Vagina (tissue), 2 donors: Measurements from ENCODE around the gene MAML2. TPM values are rescaled to one million over a fixed set of nuclear protein-coding genes. Genes with fewer than 3 reads are reported as not detected.

Source experiments
- DNase-seq, 2 donors: peaks; one replicate each; pipeline ENCODE4 v3.0.0-alpha.2; 2017; ENCODE audit errors: extremely low spot score in 2 of 2
- H3K27ac ChIP-seq: fragments of 200-600 bp; sonication (generic); one replicate; pipeline ENCODE4 v1.5.1; 2019
- H3K27me3 ChIP-seq: fragments of 200-600 bp; sonication (generic); one replicate; pipeline ENCODE4 v1.5.1; 2019
- H3K36me3 ChIP-seq, 2 donors: fragments of 200-600 bp; sonication (generic); one replicate each; pipeline ENCODE4 v1.5.1; 2017 to 2019
- H3K4me1 ChIP-seq: fragments of 200-600 bp; sonication (generic); one replicate; pipeline ENCODE4 v1.5.1; 2019
- H3K4me3 ChIP-seq, 2 donors: fragments of 200-600 bp; sonication (generic); 1 replicate in 1 of 2; 2 replicates in 1 of 2; pipeline ENCODE4 v1.5.1; 2016 to 2019
- H3K9me3 ChIP-seq: fragments of 200-600 bp; sonication (generic); one replicate; pipeline ENCODE4 v1.5.1; 2019
- POLR2A ChIP-seq, 2 donors: fragments of 450-650 bp; IDR thresholded peaks; one replicate each; pipeline ENCODE4 v1.6.1; 2017; ENCODE audit warnings: antibody characterized with exemption in 2 of 2, mild to moderate bottlenecking in 2 of 2, moderate library complexity in 2 of 2
- POLR2AphosphoS5 ChIP-seq, 2 donors: sonication (generic); formaldehyde crosslinking; IDR thresholded peaks; one replicate each; pipeline ENCODE4 v1.9.0; 2017; ENCODE audit warnings: antibody characterized with exemption in 2 of 2, mild to moderate bottlenecking in 2 of 2, low read depth in 1 of 2; ENCODE audit not compliant: insufficient read depth in 1 of 2
- intact Hi-C: fragments of 100-400 bp; cut with DNase I; formaldehyde crosslinking; loops from one replicate; pipeline ENCODE4 v1.15.1; 2023
- total RNA-seq: library from RNA; depleted of rRNA; stranded (reverse); fragments of >200 nt; gene quantifications from one replicate; pipeline ENCODE4 v1.2.3, GENCODE V29; 2016
- TF ChIP-seq, protein P1 (sequence below), 3 experiments: fragments of 450-650 bp in 2 of 3; fragments of 200-600 bp in 1 of 3; sonication (generic) in 1 of 3; IDR thresholded peaks; one replicate each; pipeline ENCODE4 v1.5.1; 2017 to 2019; ENCODE audit warnings: antibody characterized with exemption in 3 of 3, mild to moderate bottlenecking in 2 of 3, moderate library complexity in 2 of 3

MAML2 gene
- 36.3 TPM for total RNA-seq

- Histone ChIP-seq H3K9me3 (no peaks in the 10 kb centered on the region), H3K36me3 (no peaks in the 10 kb centered on the region), H3K27me3 (no peaks in the 10 kb centered on the region), H3K4me3 (peak within 1 kb of the TSS; percentile 68 to 73), H3K4me1 (peaks cover 37% of the 10 kb centered on the region), H3K27ac (peak within 1 kb of the TSS; percentile 84)
- intact Hi-C loops: loop anchor here (5.0 to 10.0 kb wide), 2 partner anchors 286 to 488 kb away; no protein-coding TSS in a partner anchor
- TF ChIP-seq POLR2AphosphoS5 (IDR thresholded peaks at IDR 0.05; ENCODE audit: insufficient read depth in 1 of 2, low read depth in 1 of 2) (peak; percentile 20 to 56), POLR2A (IDR thresholded peaks at IDR 0.05) (peak in 1 of 2 donors; percentile 16)
- TF ChIP-seq, protein P1, sequence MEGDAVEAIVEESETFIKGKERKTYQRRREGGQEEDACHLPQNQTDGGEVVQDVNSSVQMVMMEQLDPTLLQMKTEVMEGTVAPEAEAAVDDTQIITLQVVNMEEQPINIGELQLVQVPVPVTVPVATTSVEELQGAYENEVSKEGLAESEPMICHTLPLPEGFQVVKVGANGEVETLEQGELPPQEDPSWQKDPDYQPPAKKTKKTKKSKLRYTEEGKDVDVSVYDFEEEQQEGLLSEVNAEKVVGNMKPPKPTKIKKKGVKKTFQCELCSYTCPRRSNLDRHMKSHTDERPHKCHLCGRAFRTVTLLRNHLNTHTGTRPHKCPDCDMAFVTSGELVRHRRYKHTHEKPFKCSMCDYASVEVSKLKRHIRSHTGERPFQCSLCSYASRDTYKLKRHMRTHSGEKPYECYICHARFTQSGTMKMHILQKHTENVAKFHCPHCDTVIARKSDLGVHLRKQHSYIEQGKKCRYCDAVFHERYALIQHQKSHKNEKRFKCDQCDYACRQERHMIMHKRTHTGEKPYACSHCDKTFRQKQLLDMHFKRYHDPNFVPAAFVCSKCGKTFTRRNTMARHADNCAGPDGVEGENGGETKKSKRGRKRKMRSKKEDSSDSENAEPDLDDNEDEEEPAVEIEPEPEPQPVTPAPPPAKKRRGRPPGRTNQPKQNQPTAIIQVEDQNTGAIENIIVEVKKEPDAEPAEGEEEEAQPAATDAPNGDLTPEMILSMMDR (IDR thresholded peaks at IDR 0.05): peak; percentile 78 to 92 (median 89)
- DNase-seq: peak in 1 of 2 donors; percentile 96
These were observed at the start of gene MAML2 for GRCh38 chr11:96342961-96343711. Gene MAML2, minus strand, starts transcription at chr11:96343195. Its CDS starts 1,300 bp downstream, at chr11:96341895.

GRCh38 chr11:96391698-96392307 lies 48.8 kb upstream of the MAML2 start:
- H3K36me3 ChIP-seq: no peaks in the 10 kb centered on the region
- peaks cover 26% of the 10 kb centered on the region for H3K4me1 ChIP-seq
- no peaks in the 10 kb centered on the region for H3K9me3 ChIP-seq
- intact Hi-C loops: loop anchor here (10.0 kb wide), 1 partner anchor 547 kb away; no protein-coding TSS in a partner anchor
- H3K27ac ChIP-seq: no peak overlapping the region
- no peak for DNase-seq
- no peak overlapping the region for H3K4me3 ChIP-seq
- TF ChIP-seq, protein P1 (IDR thresholded peaks at IDR 0.05): no peak
- no peak for TF ChIP-seq POLR2AphosphoS5 (IDR thresholded peaks at IDR 0.05; ENCODE audit: insufficient read depth in 1 of 2, low read depth in 1 of 2)
- no peaks in the 10 kb centered on the region for H3K27me3 ChIP-seq

DNA sequence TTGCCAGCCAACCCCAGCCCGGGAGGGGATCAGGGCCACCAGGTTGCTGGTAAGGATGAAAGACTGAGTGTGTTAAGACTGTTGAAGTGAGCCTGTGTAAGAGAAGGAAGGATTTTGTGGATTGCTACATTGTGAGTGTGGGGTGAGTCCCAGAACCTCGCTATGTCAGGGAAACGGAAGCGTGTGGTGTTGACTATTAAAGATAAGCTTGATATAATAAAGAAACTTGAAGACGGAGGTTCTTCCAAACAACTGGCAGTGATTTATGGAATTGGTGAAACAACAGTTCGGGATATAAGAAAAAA lies 47.4 kb upstream of the MAML2 start:
- H3K9me3 ChIP-seq: no peaks in the 10 kb centered on the region
- peaks cover 26% of the 10 kb centered on the region for H3K4me1 ChIP-seq
- TF ChIP-seq POLR2AphosphoS5 (IDR thresholded peaks at IDR 0.05; ENCODE audit: insufficient read depth in 1 of 2, low read depth in 1 of 2): no peak
- TF ChIP-seq, protein P1 (IDR thresholded peaks at IDR 0.05): no peak
- no peak for TF ChIP-seq POLR2A (IDR thresholded peaks at IDR 0.05)
- intact Hi-C loops: loop anchor here (10.0 kb wide), 1 partner anchor 546 kb away; no protein-coding TSS in a partner anchor
- peak overlapping the region; percentile 68 to 92 for H3K4me3 ChIP-seq
- peak overlapping the region; percentile 73 for H3K27ac ChIP-seq
- H3K36me3 ChIP-seq: no peaks in the 10 kb centered on the region
- no peaks in the 10 kb centered on the region for H3K27me3 ChIP-seq
- DNase-seq: no peak

DNA sequence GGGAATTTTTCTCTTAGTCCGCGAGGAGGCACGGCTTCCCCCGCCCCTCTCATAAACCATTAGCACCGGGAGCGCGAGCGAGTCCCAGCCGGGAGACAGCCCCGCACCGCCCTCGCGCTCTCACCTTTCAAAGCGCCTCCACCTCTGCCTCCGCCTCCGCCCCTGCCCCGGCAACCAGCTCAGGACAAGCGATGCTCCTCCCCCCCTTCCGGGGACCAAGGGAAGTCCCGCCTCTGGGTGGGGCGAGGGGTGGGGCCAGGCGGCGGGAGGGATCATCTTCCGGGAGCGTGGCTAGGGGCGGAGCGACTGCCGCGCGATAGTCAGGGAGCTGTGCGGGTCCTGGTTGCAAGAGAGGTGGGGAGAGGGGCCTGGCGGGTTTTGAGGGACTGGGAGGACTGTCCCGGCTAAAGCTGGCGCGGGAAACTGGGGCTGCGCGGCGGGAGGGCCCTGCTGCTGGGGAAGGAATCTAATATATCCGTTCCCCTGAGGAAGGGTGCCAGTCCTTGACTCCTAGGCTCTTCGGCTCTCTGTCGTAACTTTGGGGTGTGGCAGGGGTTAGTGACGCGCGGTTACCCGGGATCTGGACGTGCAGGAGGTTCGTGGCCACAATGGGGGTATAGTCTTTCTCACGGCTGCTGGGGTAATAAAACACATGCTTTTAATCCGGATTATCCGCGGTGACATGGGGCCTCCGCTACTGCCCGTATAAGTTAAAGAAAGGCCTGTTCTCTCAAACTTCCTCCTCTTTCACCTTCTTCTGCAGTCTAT lies 46.9 kb upstream of the MAML2 start, which contains the start of the genes CCDC82 and JRKL:
TSS of gene CCDC82 (minus strand) at position 193 of the 768 bp plus-strand sequence. CDS start 5,165 bp downstream, outside the sequence.
TSS of gene JRKL (plus strand) at position 294 of the 768 bp plus-strand sequence. CDS start 637 bp downstream, outside the sequence.
- Histone ChIP-seq H3K4me3 (peak within 1 kb of the TSS; percentile 68 to 92), H3K4me1 (peaks cover 26% of the 10 kb centered on the region), H3K9me3 (no peaks in the 10 kb centered on the region), H3K27me3 (no peaks in the 10 kb centered on the region), H3K36me3 (no peaks in the 10 kb centered on the region), H3K27ac (peak within 1 kb of the TSS; percentile 75)
- DNase-seq: peak; percentile 96 to 98
- TF ChIP-seq, protein P1 (IDR thresholded peaks at IDR 0.05): peak in 1 of 3 experiments; percentile 10
- TF ChIP-seq POLR2AphosphoS5 (IDR thresholded peaks at IDR 0.05; ENCODE audit: insufficient read depth in 1 of 2, low read depth in 1 of 2) (peak; percentile 83 to 99), POLR2A (IDR thresholded peaks at IDR 0.05) (peak in 1 of 2 donors; percentile 83)
- intact Hi-C loops: loop anchor here (10.0 kb wide), 1 partner anchor 545 kb away; no protein-coding TSS in a partner anchor
